Upper lobe of left lung (tissue), 6 donors: Measurements from ENCODE around the gene SLC49A3. TPM values are rescaled to one million over a fixed set of nuclear protein-coding genes. Genes with fewer than 3 reads are reported as not detected.

Source experiments
- ATAC-seq, 2 donors: fragments of 200-7000 bp; cut with Tn5 transposase; one replicate each; pipeline ENCODE4 v1.9.1; 2022; ENCODE audit warnings: mild to moderate bottlenecking in 2 of 2, moderate library complexity in 2 of 2; ENCODE audit not compliant: low FRiP score in 2 of 2
- DNase-seq, 2 donors: peaks; one replicate each; pipeline ENCODE4 v3.0.0-alpha.2; 2019 to 2020
- H3K27ac ChIP-seq, 4 donors: fragments of 200-600 bp; sonication (generic); one replicate each; pipeline ENCODE4 v1.5.1; 2016 to 2019
- H3K27me3 ChIP-seq, 4 donors: fragments of 200-600 bp; sonication (generic); one replicate each; pipeline ENCODE4 v1.5.1; 2017 to 2019
- H3K36me3 ChIP-seq, 4 donors: fragments of 200-600 bp; sonication (generic); one replicate each; pipeline ENCODE4 v1.5.1; 2016 to 2019
- H3K4me1 ChIP-seq, 4 donors: fragments of 200-600 bp; sonication (generic); one replicate each; pipeline ENCODE4 v1.5.1; 2018 to 2019
- H3K4me3 ChIP-seq, 4 donors: fragments of 200-600 bp; sonication (generic); one replicate each; pipeline ENCODE4 v1.5.1; 2017 to 2019; ENCODE audit warnings: mild to moderate bottlenecking in 2 of 4, moderate library complexity in 1 of 4
- H3K9me3 ChIP-seq, 4 donors: fragments of 200-600 bp; sonication (generic); one replicate each; pipeline ENCODE4 v1.5.1; 2018 to 2019
- EP300 ChIP-seq, 4 donors: sonication (generic); formaldehyde crosslinking; IDR thresholded peaks; one replicate each; pipeline ENCODE4 v1.5.1; 2017; ENCODE audit warnings: antibody characterized with exemption in 4 of 4, control low read depth in 2 of 4
- POLR2A ChIP-seq, 4 donors: fragments of 450-650 bp; IDR thresholded peaks; one replicate each; pipeline ENCODE4 v1.5.1; 2016 to 2017; ENCODE audit warnings: antibody characterized with exemption in 4 of 4, mild to moderate bottlenecking in 2 of 4
- POLR2AphosphoS5 ChIP-seq, 2 donors: sonication (generic); formaldehyde crosslinking; IDR thresholded peaks; one replicate each; pipeline ENCODE4 v1.5.1; 2017; ENCODE audit warnings: antibody characterized with exemption in 2 of 2
- WGBS, 2 donors: methylation state at CpG; one replicate each; pipeline ENCODE4 v1.1.5; 2017 to 2018; 5-methylcytosine and 5-hydroxymethylcytosine counted together
- total RNA-seq, 6 donors: library from RNA; depleted of rRNA in 4 of 6; stranded (reverse); fragments of >200 nt in 4 of 6; gene quantifications; one replicate each; pipeline versions ENCODE4 v1.1.0 to v1.2.1, GENCODE V29; 2016 to 2021
- TF ChIP-seq, protein P1 (sequence below), 6 experiments: fragments of 450-650 bp in 4 of 6; fragments of 200-600 bp in 2 of 6; sonication (generic) in 2 of 6; IDR thresholded peaks; one replicate each; pipeline ENCODE4 v1.5.1; 2016 to 2019; ENCODE audit warnings: antibody characterized with exemption in 6 of 6
- donor health status: DM: no; HTN: no; CAD: no; lungs with moderate emphysema.
- donor health status: DM: no; HTN: yes; CAD: no; lungs with severe emphysema.

The SLC49A3 gene
- total RNA-seq, 6 donors from 2014 or later = 12.2 to 65.0 (median 32.3) TPM

DNA sequence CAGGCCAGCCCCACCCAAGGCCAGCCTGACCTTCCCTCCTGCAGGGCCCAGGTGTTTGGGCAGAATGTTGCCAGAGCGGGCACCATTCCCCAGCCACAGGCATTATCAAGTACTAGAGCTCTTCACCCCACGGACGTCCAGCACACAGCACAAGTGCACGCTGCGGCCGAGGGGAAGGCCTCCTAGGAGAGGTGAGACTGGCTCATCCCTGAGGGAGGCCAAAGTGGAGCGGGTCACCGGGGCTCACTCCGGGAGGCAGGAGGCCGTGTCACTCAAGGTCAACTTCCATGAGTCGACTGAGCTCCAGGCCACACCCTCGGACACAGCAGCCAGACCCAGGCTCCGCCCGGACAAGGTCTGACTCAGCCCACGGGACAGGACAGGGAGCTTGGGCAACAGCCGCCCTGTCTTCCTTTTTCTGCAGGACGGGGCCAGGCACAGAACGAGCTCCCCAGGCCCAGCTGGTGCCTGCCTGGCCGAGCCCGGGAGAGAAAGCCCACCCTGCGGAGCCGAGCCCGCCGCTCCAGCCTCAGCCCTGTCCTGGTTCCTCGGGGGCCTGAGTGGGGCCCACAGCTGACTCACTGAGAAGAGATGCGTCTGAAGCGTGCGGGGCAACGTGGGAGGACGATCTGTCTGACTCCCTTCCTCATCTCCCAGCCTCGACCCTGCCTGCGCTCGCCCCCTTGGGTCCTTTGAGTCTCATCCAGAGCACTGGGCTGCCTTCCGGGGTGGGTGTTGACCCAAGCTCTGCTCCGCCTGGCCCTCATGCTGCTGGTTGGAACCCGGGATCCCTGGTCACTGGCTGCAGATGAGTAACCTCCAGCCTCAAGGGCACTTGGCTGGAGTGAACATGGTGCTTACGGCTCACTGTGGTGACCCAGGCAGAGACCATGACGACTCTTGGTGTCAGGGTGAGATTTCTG lies 1.6 kb downstream of the SLC49A3 start:
- Histone ChIP-seq H3K27me3 (no peaks in the 10 kb centered on the region), H3K9me3 (no peaks in the 10 kb centered on the region), H3K4me1 (peaks cover 38 to 53% (median 44%) of the 10 kb centered on the region in 4 donors), H3K36me3 (peaks cover 0 to 5% (median 0%) of the 10 kb centered on the region in 4 donors), H3K4me3 (peak overlapping the region in 2 of 4 donors; percentile 60 to 61), H3K27ac (peak overlapping the region; percentile 82 to 92 (median 88))
- ATAC-seq = peak; percentile 90 to 92
- WGBS, 2 donors = 24 to 75% methylated on average over 5 to 30 of the region's 38 CpGs
- peak; percentile 57 to 59 for TF ChIP-seq POLR2AphosphoS5 (IDR thresholded peaks at IDR 0.05)
- TF ChIP-seq POLR2A (IDR thresholded peaks at IDR 0.05) = peak in 1 of 4 donors; percentile 84
- TF ChIP-seq EP300 (IDR thresholded peaks at IDR 0.05) = no peak
- TF ChIP-seq, protein P1, sequence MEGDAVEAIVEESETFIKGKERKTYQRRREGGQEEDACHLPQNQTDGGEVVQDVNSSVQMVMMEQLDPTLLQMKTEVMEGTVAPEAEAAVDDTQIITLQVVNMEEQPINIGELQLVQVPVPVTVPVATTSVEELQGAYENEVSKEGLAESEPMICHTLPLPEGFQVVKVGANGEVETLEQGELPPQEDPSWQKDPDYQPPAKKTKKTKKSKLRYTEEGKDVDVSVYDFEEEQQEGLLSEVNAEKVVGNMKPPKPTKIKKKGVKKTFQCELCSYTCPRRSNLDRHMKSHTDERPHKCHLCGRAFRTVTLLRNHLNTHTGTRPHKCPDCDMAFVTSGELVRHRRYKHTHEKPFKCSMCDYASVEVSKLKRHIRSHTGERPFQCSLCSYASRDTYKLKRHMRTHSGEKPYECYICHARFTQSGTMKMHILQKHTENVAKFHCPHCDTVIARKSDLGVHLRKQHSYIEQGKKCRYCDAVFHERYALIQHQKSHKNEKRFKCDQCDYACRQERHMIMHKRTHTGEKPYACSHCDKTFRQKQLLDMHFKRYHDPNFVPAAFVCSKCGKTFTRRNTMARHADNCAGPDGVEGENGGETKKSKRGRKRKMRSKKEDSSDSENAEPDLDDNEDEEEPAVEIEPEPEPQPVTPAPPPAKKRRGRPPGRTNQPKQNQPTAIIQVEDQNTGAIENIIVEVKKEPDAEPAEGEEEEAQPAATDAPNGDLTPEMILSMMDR (IDR thresholded peaks at IDR 0.05) = no peak
- peak; percentile 89 to 94 for DNase-seq

DNA sequence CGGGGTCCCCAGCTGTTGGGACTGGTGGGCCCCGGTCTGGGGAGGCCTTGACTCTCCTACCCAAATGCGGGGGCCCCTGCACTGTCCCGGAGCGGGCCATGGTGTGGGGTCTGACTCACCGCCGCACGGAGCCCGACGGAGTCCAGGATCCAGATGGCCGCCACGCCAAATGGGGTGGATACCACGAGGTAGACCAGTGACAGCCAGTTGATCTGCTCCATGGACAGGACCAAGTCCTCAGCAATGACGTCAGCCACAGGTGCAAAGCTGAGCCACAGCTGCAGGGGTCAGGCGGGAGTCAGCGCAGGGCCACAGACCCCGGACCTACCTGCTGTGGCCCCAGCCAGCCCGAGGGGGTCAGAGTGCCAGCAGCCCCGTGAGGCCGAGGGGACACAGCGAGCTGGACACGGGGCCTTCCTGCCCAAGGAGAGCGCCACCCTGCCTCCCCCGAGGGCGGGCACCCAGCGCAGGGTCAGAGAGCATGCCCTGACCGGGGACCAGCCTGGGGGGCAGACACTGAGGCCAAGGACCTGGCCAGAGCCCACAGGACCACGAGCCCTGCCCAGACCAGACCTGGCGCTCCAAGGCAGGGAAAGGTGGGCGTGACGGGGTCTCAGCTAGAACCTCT lies 2.4 kb downstream of the SLC49A3 start:
- TF ChIP-seq, protein P1 (IDR thresholded peaks at IDR 0.05) = no peak
- no peak for TF ChIP-seq POLR2A (IDR thresholded peaks at IDR 0.05)
- TF ChIP-seq POLR2AphosphoS5 (IDR thresholded peaks at IDR 0.05) = no peak
- no peak for TF ChIP-seq EP300 (IDR thresholded peaks at IDR 0.05)
- Histone ChIP-seq H3K27me3 (no peaks in the 10 kb centered on the region), H3K27ac (peak overlapping the region in 3 of 4 donors; percentile 86 to 92 (median 91)), H3K4me3 (peak overlapping the region in 1 of 4 donors; percentile 61), H3K9me3 (no peaks in the 10 kb centered on the region), H3K4me1 (peaks cover 38 to 61% (median 49%) of the 10 kb centered on the region in 4 donors), H3K36me3 (peaks cover 0 to 5% (median 0%) of the 10 kb centered on the region in 4 donors)
- 95 to 98% methylated on average over 3 to 21 of the region's 31 CpGs for WGBS, 2 donors
- ATAC-seq = no peak
- peak in 1 of 2 donors; percentile 79 for DNase-seq

DNA sequence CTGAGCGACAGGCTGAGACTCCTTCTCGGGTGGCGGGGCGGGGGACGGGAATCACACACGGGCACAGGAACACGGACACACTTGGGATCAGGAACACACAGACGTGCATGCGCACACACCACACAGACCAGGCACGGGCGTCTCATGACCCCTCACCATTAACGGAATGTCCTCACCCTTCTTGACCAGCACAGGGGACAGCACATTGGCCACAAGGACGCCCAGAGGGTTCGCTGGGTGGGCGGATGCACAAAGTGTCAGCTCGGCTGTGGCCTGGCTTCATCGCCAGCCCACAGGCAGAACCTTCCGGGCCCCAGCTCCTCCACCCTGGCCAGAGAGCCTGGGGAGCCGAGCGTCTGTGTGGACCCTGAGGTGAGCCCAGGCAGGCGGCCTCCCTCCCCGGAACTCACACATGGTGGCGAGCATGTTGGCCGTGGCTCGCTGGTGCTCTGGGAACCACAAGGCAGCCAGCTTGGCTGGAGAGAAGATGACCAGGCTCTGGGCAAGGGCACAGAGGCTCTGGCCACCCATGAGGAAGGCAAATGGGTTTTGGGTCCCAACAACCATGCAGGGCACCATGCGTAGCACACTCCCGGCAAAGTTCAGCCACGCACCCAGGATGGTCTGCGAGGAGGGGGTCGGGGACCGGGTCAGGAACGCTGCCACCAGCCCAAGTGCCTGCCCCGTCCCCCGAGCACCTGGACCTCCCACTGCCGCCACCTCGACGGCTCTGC lies 3.1 kb downstream of the SLC49A3 start:
- DNase-seq = peak in 1 of 2 donors; percentile 66
- Histone ChIP-seq H3K9me3 (no peaks in the 10 kb centered on the region), H3K36me3 (peaks cover 0 to 5% (median 0%) of the 10 kb centered on the region in 4 donors), H3K4me1 (peaks cover 43 to 66% (median 52%) of the 10 kb centered on the region in 4 donors), H3K4me3 (no peak overlapping the region), H3K27ac (no peak overlapping the region), H3K27me3 (no peaks in the 10 kb centered on the region)
- TF ChIP-seq, protein P1 (IDR thresholded peaks at IDR 0.05) = no peak
- TF ChIP-seq POLR2AphosphoS5 (IDR thresholded peaks at IDR 0.05) = no peak
- TF ChIP-seq EP300 (IDR thresholded peaks at IDR 0.05) = no peak
- no peak for TF ChIP-seq POLR2A (IDR thresholded peaks at IDR 0.05)
- WGBS, 2 donors = 94 to 96% methylated on average over 15 to 37 of the region's 37 CpGs
- no peak for ATAC-seq

DNA sequence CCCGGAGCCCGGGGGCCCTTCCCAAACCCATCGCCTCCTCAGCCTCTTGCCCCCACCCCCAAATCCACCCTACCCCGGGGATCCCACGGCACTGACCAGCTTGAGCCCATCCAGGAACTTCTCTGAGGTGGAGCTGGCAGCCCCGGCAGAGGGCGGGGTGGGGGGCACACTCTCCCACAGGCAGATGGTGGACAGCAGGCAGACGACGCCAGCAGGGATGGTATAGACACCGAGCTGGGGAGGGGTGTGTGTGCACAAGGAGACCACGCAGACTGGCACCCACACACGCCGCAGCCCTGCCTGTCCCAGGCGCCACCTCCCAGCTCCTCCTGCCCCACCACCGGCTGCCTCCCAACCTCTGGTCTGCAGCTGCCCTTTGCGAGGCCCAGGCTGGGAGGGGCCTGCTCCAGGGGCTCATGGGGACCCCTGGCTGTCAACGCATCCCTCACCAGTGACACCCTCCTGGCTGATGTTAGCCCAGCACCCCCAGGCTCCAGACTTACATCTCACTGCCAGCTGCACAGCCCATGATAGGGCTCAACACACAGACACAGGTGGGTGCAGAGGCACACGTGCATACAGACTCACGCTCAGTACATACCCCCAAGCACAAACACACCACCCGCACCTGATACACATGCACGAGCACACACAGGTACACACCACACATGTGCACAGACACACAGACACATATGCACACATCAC lies 4.2 kb downstream of the SLC49A3 start:
- WGBS, 2 donors = 86 to 89% methylated on average over 7 to 20 of the region's 21 CpGs
- Histone ChIP-seq H3K4me1 (peaks cover 47 to 73% (median 54%) of the 10 kb centered on the region in 4 donors), H3K27me3 (no peaks in the 10 kb centered on the region), H3K4me3 (no peak overlapping the region), H3K36me3 (peaks cover 0 to 5% (median 0%) of the 10 kb centered on the region in 4 donors), H3K27ac (no peak overlapping the region), H3K9me3 (no peaks in the 10 kb centered on the region)
- ATAC-seq (no peak), DNase-seq (peak in 1 of 2 donors; percentile 75)
- no peak for TF ChIP-seq EP300 (IDR thresholded peaks at IDR 0.05)
- TF ChIP-seq, protein P1 (IDR thresholded peaks at IDR 0.05) = no peak
- no peak for TF ChIP-seq POLR2AphosphoS5 (IDR thresholded peaks at IDR 0.05)
